HepG2 (cell line): ENCODE measurements around the gene HDAC3. TPM values are rescaled to one million over a fixed set of nuclear protein-coding genes. Genes with fewer than 3 reads are reported as not detected.

Source experiments
- GLI4 ChIP-seq: sonication (generic); formaldehyde crosslinking; IDR thresholded peaks from 2 replicates; pipeline ENCODE4 v1.5.1; 2020; ENCODE audit warnings: missing genetic modification reagents, mild to moderate bottlenecking, moderate library complexity, borderline replicate concordance
- GMEB2 ChIP-seq: IDR thresholded peaks from 2 replicates; pipeline ENCODE4 v1.6.1; 2016; ENCODE audit warnings: missing biosample characterization, missing genetic modification reagents, low read depth
- NCOR1 ChIP-seq: fragments of 200-600 bp; sonication (generic); IDR thresholded peaks from 2 replicates; pipeline ENCODE4 v1.7.0; 2017; ENCODE audit warnings: antibody characterized with exemption, low read length, borderline replicate concordance
- NFE2 ChIP-seq: sonication (generic); formaldehyde crosslinking; IDR thresholded peaks from 2 replicates; pipeline ENCODE4 v1.4.0; 2020; ENCODE audit warnings: missing genetic modification reagents
- RARG ChIP-seq: sonication (generic); formaldehyde crosslinking; IDR thresholded peaks from 2 replicates; pipeline ENCODE4 v1.4.0; 2020; ENCODE audit warnings: low read depth, mild to moderate bottlenecking, missing genetic modification reagents
- SATB2 ChIP-seq: sonication (generic); formaldehyde crosslinking; IDR thresholded peaks from 2 replicates; pipeline ENCODE4 v1.5.0; 2020; ENCODE audit warnings: missing genetic modification reagents
- SMAD9 ChIP-seq: sonication (generic); formaldehyde crosslinking; IDR thresholded peaks from 2 replicates; pipeline ENCODE4 v1.5.1; 2020; ENCODE audit warnings: mild to moderate bottlenecking, missing genetic modification reagents
- TEAD2 ChIP-seq: sonication (generic); formaldehyde crosslinking; IDR thresholded peaks from 2 replicates; pipeline ENCODE4 v1.9.0; 2021; ENCODE audit warnings: missing genetic modification reagents
- TRIM22 ChIP-seq: fragments of 450-650 bp; IDR thresholded peaks from 2 replicates; pipeline ENCODE4 v1.6.1; 2017
- ZNF10 ChIP-seq: sonication (generic); formaldehyde crosslinking; IDR thresholded peaks from 2 replicates; pipeline ENCODE4 v1.4.0; 2020; ENCODE audit warnings: mild to moderate bottlenecking, low read depth, missing genetic modification reagents, borderline replicate concordance
- ZNF18 ChIP-seq: sonication (generic); formaldehyde crosslinking; IDR thresholded peaks from 2 replicates; pipeline ENCODE4 v1.8.0; 2022; ENCODE audit warnings: mild to moderate bottlenecking, missing genetic modification reagents; ENCODE audit not compliant: insufficient replicate concordance
- ZNF263 ChIP-seq: sonication (generic); formaldehyde crosslinking; IDR thresholded peaks from 2 replicates; pipeline ENCODE4 v1.4.0; 2020; ENCODE audit warnings: missing genetic modification reagents
- ZNF276 ChIP-seq: sonication (generic); formaldehyde crosslinking; IDR thresholded peaks from 2 replicates; pipeline ENCODE4 v1.4.0; 2020; ENCODE audit warnings: mild to moderate bottlenecking, low read depth, missing genetic modification reagents
- ZNF34 ChIP-seq: sonication (generic); formaldehyde crosslinking; IDR thresholded peaks from 2 replicates; pipeline ENCODE4 v1.4.0; 2020; ENCODE audit warnings: mild to moderate bottlenecking, missing genetic modification reagents, borderline replicate concordance
- ZNF407 ChIP-seq: sonication (generic); formaldehyde crosslinking; IDR thresholded peaks from one replicate; pipeline ENCODE4 v1.5.1; 2020; ENCODE audit warnings: mild to moderate bottlenecking, missing genetic modification reagents; ENCODE audit errors: not compliant biosample characterization
- polyA plus RNA-seq, 8 experiments: library from polyadenylated mRNA; depleted of rRNA in 3 of 8; stranded (reverse) in 7 of 8; unstranded in 1 of 8; fragments of >200 nt; fragmentation: Illumina TruSeq in 4 of 8; extraction: Trizol in 4 of 8; gene quantifications; 2 replicates each; pipeline versions ENCODE4 v1.2.1 to v1.2.3, GENCODE V29; 2011 to 2016; ENCODE audit warnings: low read depth in 4 of 8, missing spikeins in 1 of 8, mixed read lengths in 1 of 8; ENCODE audit not compliant: insufficient read depth in 1 of 8
- total RNA-seq, 5 experiments: library from RNA; depleted of rRNA; stranded (reverse); fragments of >200 nt; fragmentation: Illumina TruSeq; extraction: Trizol; gene quantifications; 2 replicates each; pipeline ENCODE4 v1.2.3, GENCODE V29; 2016; ENCODE audit warnings: low read depth in 1 of 5

The HDAC3 gene
- total and polyA plus RNA-seq, 2 of the 13 experiments (the other 11 are each of a cell fraction or from before 2014, with no cell fraction given) = 84.0 to 94.1 TPM

DNA sequence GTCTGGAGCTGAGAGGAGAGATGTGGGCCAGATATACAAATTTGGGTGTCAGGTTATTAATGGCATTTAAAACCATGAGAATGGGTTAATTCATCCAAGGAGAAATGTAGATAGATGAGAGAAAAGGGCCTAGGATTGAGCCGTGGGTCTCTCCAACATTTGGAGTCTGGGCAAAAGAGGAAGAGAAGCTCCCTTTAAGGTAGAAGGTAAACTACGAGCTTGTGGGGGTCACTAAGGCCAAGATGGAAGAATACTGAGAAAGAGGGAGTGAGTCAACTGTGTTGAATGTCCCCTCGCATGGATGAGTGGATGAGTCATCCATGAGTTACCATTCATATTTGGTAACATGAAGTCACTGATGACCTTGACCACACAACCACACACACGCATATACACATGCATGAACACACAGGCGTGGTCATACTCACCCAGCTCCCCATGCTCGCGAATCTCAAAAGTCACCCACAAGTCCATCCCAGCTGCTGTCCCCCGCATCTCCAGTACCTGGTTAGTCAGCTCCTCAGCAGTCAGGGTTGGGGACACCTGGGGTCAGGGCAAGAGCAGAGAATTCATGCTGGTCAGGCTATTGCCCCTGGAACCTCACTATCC lies 21.4 kb upstream of the HDAC3 start (continued):
- TF ChIP-seq ZNF18 (CRISPR knock-in tag) (no peak), ZNF10 (no peak), TEAD2 (no peak), ZNF263 (CRISPR knock-in tag) (no peak), GMEB2 (CRISPR knock-in tag) (no peak), ZNF276 (CRISPR knock-in tag) (no peak), SMAD9 (CRISPR knock-in tag) (no peak), TRIM22 (no peak), RARG (CRISPR knock-in tag) (no peak), NCOR1 (no peak), ZNF34 (CRISPR knock-in tag) (no peak), GLI4 (CRISPR knock-in tag) (no peak), NFE2 (CRISPR knock-in tag) (no peak), ZNF407 (CRISPR knock-in tag) (no peak), SATB2 (CRISPR knock-in tag) (no peak)
